Esophagus squamous epithelium (tissue), 4 donors: ENCODE data around the gene IL31.

Experiments used
- POLR2A ChIP-seq, 4 donors: fragments of 450-650 bp; IDR thresholded peaks; one replicate each; pipeline ENCODE4 v1.6.1; 2017; ENCODE audit warnings: antibody characterized with exemption in 4 of 4, mild to moderate bottlenecking in 4 of 4, moderate library complexity in 3 of 4
- TF ChIP-seq, protein P1 (sequence below), 6 experiments: fragments of 450-650 bp in 4 of 6; fragments of 200-600 bp in 2 of 6; sonication (generic) in 2 of 6; IDR thresholded peaks; one replicate each; pipeline ENCODE4 v1.5.1; 2016 to 2019; ENCODE audit warnings: antibody characterized with exemption in 6 of 6, mild to moderate bottlenecking in 4 of 6, moderate library complexity in 4 of 6

- TF ChIP-seq, protein P1, sequence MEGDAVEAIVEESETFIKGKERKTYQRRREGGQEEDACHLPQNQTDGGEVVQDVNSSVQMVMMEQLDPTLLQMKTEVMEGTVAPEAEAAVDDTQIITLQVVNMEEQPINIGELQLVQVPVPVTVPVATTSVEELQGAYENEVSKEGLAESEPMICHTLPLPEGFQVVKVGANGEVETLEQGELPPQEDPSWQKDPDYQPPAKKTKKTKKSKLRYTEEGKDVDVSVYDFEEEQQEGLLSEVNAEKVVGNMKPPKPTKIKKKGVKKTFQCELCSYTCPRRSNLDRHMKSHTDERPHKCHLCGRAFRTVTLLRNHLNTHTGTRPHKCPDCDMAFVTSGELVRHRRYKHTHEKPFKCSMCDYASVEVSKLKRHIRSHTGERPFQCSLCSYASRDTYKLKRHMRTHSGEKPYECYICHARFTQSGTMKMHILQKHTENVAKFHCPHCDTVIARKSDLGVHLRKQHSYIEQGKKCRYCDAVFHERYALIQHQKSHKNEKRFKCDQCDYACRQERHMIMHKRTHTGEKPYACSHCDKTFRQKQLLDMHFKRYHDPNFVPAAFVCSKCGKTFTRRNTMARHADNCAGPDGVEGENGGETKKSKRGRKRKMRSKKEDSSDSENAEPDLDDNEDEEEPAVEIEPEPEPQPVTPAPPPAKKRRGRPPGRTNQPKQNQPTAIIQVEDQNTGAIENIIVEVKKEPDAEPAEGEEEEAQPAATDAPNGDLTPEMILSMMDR (IDR thresholded peaks at IDR 0.05): no peak
- no peak for TF ChIP-seq POLR2A (IDR thresholded peaks at IDR 0.05)
These were observed 5.5 kb downstream of the IL31 start for GRCh38 chr12:122168492-122168891.
